Measurements from ENCODE around the gene RTN4R.

The RTN4R gene

DNA sequence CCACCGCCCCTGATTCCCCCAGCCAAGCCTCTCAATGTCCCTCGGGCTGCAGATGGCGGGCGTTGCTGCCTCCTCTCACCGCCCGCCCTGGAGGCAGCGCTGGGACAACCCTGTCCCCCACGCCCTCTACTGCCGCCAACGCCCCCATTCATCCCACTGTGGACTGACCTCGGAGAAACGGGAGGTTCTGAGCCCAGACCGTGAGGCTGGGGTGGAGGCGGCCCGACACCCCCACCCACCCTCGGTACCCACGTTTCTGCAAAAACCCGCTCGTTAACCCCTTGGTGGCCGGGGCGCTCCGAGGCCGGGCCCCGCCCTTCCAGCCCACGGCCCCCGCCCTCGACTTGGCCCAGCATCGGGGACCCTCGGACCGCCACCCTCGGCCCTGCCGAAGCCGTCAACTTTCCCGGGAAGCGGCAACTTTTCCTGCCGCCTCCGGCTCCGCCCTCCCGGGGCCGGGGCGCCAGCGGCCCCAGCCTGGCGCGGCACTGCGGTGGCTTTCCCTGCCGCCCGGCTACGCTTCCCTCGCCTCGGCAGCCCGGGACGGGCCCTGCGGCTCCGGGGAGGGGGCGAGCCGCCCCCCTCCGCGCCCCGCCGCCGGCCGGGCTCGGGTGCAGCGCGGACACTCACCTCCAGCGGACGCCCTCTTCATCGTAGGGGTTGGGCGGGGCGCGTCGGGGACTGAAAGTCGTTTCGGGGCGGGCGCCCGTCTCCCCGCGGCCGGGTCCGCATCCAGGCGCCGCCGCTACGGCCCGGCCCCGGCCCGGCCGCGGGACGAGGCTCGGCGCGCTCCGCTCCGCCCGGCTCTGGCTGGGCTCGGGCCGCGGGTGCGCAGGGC is 458 bp downstream of the RTN4R start (continued):
- TF ChIP-seq, protein P1, sequence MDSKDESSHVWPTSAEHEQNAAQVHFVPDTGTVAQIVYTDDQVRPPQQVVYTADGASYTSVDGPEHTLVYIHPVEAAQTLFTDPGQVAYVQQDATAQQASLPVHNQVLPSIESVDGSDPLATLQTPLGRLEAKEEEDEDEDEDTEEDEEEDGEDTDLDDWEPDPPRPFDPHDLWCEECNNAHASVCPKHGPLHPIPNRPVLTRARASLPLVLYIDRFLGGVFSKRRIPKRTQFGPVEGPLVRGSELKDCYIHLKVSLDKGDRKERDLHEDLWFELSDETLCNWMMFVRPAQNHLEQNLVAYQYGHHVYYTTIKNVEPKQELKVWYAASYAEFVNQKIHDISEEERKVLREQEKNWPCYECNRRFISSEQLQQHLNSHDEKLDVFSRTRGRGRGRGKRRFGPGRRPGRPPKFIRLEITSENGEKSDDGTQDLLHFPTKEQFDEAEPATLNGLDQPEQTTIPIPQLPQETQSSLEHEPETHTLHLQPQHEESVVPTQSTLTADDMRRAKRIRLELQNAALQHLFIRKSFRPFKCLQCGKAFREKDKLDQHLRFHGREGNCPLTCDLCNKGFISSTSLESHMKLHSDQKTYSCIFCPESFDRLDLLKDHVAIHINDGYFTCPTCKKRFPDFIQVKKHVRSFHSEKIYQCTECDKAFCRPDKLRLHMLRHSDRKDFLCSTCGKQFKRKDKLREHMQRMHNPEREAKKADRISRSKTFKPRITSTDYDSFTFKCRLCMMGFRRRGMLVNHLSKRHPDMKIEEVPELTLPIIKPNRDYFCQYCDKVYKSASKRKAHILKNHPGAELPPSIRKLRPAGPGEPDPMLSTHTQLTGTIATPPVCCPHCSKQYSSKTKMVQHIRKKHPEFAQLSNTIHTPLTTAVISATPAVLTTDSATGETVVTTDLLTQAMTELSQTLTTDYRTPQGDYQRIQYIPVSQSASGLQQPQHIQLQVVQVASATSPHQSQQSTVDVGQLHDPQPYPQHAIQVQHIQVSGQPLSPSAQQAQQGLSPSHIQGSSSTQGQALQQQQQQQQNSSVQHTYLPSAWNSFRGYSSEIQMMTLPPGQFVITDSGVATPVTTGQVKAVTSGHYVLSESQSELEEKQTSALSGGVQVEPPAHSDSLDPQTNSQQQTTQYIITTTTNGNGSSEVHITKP (tag by site-specific recombination; IDR thresholded peaks at IDR 0.05) = peak; percentile 33; the same call in 1 of the 2 replicates
- no peak for TF ChIP-seq ZNF549 (tag by site-specific recombination; IDR thresholded peaks at IDR 0.05)
- no peak for TF ChIP-seq ZNF223 (tag by site-specific recombination; IDR thresholded peaks at IDR 0.05)
- TF ChIP-seq, protein P2, sequence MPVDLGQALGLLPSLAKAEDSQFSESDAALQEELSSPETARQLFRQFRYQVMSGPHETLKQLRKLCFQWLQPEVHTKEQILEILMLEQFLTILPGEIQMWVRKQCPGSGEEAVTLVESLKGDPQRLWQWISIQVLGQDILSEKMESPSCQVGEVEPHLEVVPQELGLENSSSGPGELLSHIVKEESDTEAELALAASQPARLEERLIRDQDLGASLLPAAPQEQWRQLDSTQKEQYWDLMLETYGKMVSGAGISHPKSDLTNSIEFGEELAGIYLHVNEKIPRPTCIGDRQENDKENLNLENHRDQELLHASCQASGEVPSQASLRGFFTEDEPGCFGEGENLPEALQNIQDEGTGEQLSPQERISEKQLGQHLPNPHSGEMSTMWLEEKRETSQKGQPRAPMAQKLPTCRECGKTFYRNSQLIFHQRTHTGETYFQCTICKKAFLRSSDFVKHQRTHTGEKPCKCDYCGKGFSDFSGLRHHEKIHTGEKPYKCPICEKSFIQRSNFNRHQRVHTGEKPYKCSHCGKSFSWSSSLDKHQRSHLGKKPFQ (tag by site-specific recombination; IDR thresholded peaks at IDR 0.05) = no peak
- peak; percentile 94 for TF ChIP-seq EGR2 (tag by site-specific recombination; IDR thresholded peaks at IDR 0.05; ENCODE audit: low read depth)
- TF ChIP-seq SP2 (tag by site-specific recombination; IDR thresholded peaks at IDR 0.05) = peak; percentile 60
- TF ChIP-seq, protein P3, sequence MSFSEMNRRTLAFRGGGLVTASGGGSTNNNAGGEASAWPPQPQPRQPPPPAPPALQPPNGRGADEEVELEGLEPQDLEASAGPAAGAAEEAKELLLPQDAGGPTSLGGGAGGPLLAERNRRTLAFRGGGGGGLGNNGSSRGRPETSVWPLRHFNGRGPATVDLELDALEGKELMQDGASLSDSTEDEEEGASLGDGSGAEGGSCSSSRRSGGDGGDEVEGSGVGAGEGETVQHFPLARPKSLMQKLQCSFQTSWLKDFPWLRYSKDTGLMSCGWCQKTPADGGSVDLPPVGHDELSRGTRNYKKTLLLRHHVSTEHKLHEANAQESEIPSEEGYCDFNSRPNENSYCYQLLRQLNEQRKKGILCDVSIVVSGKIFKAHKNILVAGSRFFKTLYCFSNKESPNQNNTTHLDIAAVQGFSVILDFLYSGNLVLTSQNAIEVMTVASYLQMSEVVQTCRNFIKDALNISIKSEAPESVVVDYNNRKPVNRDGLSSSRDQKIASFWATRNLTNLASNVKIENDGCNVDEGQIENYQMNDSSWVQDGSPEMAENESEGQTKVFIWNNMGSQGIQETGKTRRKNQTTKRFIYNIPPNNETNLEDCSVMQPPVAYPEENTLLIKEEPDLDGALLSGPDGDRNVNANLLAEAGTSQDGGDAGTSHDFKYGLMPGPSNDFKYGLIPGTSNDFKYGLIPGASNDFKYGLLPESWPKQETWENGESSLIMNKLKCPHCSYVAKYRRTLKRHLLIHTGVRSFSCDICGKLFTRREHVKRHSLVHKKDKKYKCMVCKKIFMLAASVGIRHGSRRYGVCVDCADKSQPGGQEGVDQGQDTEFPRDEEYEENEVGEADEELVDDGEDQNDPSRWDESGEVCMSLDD (tag by site-specific recombination; IDR thresholded peaks at IDR 0.05) = peak; percentile 57; the same call in 1 of the 2 replicates
- peak; percentile 14; the same call in 1 of the 2 replicates for TF ChIP-seq BCL11A (tag by site-specific recombination; IDR thresholded peaks at IDR 0.05; ENCODE audit: low read depth)
- no peak for TF ChIP-seq ZNF530 (tag by site-specific recombination; IDR thresholded peaks at IDR 0.05; ENCODE audit: low read depth)
- TF ChIP-seq ZBTB8A (tag by site-specific recombination; IDR thresholded peaks at IDR 0.05) = peak; percentile 86
- TF ChIP-seq ZEB2 (tag by site-specific recombination; IDR thresholded peaks at IDR 0.05) = 0 out of 2 replicates have a peak, but pooled peaks have one; percentile 60
- TF ChIP-seq SP7 (tag by site-specific recombination; IDR thresholded peaks at IDR 0.05) = 0 out of 2 replicates have a peak, but pooled peaks have one; percentile 21
- TF ChIP-seq, protein P4, sequence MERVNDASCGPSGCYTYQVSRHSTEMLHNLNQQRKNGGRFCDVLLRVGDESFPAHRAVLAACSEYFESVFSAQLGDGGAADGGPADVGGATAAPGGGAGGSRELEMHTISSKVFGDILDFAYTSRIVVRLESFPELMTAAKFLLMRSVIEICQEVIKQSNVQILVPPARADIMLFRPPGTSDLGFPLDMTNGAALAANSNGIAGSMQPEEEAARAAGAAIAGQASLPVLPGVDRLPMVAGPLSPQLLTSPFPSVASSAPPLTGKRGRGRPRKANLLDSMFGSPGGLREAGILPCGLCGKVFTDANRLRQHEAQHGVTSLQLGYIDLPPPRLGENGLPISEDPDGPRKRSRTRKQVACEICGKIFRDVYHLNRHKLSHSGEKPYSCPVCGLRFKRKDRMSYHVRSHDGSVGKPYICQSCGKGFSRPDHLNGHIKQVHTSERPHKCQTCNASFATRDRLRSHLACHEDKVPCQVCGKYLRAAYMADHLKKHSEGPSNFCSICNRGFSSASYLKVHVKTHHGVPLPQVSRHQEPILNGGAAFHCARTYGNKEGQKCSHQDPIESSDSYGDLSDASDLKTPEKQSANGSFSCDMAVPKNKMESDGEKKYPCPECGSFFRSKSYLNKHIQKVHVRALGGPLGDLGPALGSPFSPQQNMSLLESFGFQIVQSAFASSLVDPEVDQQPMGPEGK (tag by site-specific recombination; IDR thresholded peaks at IDR 0.05) = peak; percentile 64; the same call in 1 of the 2 replicates
- peak; percentile 57 for TF ChIP-seq ZNF335 (tag by site-specific recombination; conservative IDR thresholded peaks at IDR 0.05)
- TF ChIP-seq KLF16 (tag by site-specific recombination; IDR thresholded peaks at IDR 0.05) = peak; percentile 45; the same call in 1 of the 2 replicates
- TF ChIP-seq KLF8 (tag by site-specific recombination; IDR thresholded peaks at IDR 0.05) = peak; percentile 81
- TF ChIP-seq ZNF624 (tag by site-specific recombination; IDR thresholded peaks at IDR 0.05) = no peak
- 0 out of 2 replicates have a peak, but pooled peaks have one; percentile 4 for TF ChIP-seq ZNF146 (tag by site-specific recombination; IDR thresholded peaks at IDR 0.05)

All from HEK293 (cell line).